GM21381 (cell line): Measurements from ENCODE around the gene BET1L.
"Not testable (repeated sequence)": the region's sequence is repeated elsewhere in the genome, so short reads cannot be mapped to it uniquely, and the experiment has no call there.

Experiments
- ATAC-seq: cut with Tn5 transposase; IDR thresholded peaks from one replicate; pipeline ENCODE4 v1.9.1; 2021; ENCODE audit warnings: mild to moderate bottlenecking, moderate library complexity; ENCODE audit not compliant: unreplicated experiment

The BET1L gene

DNA sequence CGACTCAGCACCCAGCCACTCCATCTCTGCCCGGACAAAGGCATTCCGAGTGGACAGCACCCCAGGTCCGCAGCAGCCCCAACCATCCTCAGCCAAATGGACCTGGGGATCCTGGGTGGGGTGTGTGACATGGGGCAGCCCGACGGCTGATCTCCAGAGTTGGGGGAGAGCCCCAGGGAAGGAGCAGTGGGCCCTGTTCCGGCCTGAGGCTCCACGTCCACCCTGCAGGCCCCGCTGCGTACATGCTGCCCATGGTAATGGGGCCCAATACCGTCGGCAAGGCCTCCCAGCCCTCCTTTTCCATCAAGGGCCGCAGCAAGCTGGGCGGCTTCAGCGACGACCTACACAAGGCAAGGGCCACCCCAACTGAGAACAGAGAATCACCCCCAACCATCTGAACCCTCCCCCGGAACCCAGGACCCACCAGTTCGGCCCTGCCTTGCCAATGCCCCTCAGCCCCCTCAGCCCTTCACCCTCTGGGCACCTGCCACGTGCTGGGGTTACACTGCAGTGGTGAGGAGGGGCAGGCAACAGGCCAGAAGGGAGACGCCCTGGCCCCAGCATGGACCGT, 8.9 kb downstream of the BET1L start:
- ATAC-seq: no peak

DNA sequence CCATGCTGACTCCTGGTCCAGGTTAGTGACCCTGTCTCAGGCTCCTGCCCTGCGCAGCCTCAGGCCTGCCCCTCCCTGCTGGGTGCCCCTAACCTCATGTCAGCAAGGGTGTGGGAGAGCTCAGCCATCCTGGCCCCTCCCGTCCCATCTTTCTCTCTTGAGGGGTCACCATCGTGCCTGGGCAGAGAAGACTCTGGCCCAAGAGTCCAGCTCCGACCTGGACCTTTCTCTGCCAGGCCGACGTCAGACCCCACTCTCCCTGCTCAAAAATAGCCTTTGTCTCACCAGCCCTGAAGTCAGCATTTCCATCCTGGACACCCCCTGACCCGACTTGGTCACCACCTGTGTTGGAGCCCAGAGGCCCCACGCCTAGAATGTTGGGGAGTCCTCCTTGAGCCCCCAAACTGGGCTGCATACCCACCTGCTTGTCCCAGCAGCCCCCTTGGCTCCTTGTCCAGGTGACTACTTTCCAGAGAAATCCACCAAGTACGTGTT, 9.4 kb downstream of the BET1L start:
- ATAC-seq: no peak

DNA sequence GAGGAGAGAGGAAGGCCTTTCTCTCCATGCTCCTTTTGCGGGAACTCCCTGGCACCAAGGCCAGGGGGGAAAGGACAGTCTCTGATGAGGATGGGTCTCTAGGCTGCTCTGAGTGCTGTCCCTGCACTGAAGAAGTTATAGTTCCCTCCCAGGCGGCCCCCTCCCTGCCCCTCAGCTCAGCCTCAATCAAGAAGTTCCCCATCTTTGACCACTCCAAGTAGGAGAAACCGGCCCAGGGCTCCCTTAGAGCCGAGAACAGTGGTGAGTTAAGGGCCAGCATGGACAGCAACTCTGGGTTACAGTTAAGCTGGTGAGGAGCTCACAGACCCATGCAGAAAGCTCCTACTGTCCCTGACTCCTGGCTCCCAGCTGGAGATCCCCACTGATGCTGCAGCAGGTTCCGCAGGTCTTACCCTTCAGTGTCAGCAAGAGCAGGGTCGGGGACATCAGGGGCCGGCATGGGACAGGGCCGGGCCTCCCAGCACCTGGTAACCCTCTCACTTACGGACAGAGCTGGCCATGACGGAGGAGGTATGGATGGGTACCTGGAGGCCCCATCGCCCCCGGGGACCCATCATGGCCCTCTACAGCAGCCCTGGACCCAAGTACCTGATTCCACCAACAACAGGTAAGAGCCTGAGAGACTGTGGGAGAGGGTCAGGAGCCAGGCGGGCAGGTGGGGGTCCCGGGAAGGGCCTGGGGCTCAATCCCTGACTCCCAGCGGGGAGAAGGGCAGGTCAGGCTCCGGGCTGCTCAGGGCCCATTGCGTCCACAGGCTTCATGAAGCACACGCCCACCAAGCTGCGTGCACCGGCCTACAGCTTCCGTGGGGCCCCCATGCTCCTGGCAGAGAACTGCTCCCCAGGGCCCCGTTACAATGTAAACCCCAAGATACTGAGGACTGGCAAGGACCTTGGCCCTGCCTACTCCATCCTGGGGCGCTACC, 10.1 kb downstream of the BET1L start:
- no peak for ATAC-seq

DNA sequence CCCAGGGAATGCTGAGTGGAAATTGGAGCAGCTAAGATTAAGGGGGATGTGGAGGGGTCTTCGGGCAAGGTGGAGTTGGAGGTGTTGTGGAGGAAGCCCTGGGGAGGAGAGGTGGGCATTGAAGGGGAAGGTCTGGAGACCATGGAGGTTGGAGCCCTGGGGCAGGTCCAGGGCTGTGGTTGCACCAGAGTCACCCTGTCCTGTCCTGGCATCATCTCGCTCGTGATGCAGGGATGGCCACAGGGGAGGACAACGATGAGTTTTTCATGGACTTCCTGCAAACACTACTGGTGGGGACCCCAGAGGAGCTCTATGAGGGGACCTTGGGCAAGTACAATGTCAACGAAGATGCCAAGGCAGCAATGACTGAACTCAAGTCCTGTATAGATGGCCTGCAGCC, 13.7 kb downstream of the BET1L start:
- ATAC-seq: not testable (repeated sequence)

DNA sequence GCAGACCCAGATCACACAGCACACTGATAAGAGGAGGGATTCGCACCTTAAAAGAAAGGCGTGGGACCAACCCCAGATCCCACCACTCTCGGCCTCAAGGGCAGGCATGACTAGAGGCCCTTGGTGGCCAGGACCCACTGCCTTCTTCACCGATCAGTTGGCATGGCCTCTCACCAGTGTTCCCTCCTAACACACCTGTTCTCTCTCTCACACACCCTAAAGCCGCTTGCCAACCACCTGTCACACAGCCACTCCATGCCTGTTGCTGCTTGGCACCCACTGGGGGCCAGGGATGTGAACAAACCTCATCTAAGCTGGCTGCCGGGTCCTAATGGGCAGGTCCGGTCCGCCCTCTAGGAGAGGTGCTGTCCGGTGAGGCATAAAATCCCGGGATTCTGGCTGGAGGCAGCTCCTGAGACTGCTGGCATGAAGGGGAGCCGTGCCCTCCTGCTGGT, 14.5 kb downstream of the BET1L start, which contains the start of gene SCGB1C1:
SCGB1C1 (plus strand) TSS at position 405 of the 455 bp plus-strand sequence; CDS start at position 427, 22 bp downstream.
- not testable (repeated sequence) for ATAC-seq

DNA sequence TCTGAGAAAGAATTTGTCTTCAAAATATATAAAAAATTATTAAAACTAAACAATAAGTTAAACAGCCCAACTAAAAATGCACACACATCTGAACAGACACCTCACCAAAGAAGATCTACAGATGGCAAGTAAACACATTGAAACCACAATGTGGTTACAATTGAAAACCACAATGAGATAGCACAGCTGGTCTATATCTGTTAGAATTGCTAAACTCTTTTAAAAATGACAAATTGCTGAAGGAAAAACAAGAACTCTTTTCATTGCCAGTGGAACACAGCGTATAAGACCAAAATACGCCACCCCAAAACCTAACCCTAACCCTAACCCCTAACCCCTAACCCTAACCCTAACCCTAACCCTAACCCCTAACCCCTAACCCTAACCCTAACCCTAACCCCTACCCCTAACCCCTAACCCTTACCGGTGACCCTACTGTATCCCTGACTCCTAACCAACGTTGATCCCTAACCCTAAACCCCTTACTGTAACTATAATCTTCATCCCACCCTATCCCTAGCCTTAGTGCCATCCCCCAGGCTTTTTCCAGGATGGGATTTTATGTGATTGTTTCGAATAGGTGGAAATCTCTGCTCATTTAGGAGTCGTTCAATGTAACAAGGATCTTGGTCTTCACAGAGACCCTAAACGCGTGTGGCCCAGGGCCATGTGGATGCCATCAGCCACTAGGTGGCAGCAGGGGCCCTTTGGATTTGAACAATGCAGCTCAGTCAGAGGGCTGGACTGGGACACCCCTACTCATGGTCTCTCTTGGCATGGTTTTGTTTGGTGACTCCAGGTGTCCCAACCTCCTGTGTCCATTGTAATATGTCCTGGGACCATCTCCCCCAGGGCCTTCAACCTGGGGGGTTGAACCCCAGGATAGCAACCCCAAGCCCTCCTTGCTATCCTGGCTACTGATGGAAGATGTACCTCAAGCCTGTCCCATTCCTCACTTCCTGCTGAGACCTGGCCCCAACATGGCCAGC, 15.4 kb downstream of the BET1L start:
- ATAC-seq: not testable (repeated sequence)

DNA sequence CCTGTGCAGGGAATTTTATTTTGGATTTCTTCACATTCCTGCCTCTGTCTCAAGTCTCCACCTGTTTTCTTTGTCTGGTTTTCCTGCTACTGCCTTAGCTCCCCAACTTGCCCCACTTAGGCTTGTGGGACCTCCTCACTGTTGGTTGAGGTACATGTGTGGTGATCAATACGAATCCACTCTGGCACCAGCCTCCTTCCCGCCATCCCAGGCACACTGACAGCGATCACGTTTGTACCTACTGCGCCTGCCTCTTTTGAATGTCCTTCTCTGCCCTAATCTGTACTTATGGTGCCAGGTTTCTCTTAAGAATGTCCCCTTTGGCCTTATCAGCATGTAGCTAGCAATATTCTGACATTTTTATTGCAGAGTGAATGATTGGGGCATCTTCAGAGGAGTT, 16.7 kb downstream of the BET1L start:
- not testable (repeated sequence) for ATAC-seq

DNA sequence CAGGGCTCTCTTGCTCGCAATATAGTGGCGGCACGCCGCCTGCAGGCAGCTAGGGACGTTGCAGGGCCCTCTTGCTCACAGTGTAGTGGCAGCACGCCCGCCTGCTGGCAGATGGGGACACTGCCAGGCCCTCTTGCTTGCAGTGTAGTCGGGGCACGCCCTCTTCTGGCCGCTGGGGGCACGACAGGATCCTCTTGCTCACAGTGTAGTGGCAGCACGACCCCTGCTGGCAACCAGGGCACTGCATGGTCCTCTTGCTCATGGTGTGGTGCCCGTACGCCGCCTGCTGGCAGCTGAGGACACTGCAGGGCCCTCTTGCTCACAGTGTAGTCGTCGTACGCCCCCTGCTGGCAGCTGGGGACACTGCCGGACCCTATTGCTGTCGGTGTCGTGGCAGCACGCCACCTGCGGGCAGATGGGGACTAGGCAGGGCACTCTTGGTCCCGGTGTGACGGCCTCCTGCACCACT, 17.3 kb downstream of the BET1L start:
- ATAC-seq: peak; percentile 87

DNA sequence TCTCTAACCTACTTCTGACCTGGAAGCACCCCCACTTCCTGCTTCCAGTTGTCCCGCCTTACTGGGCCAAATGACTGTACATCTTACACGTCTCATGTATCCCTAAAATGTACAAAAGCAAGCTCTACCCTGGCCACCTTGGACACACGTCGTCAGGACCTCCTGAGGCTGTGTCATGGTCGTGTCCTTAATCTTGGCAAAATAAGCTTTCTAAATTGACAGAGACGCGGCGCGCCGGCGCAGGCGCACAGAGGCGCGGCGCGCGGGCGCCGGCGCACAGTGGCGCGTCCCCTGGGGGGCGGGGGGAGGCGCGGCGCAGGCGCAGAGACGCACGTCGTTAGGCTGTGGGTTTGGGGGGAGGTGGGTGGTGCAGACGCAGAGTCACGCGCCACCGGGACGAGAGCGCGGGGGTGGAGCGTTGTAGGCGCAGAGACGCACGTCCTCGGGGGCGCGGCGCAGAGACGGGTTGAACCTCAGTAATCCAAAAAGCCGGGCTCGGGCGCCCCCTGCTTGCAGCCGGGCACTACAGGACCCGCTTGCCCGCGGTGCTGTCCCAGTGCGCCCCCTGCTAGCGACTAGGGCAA, 17.9 kb downstream of the BET1L start:
- peak; percentile 6 for ATAC-seq

DNA sequence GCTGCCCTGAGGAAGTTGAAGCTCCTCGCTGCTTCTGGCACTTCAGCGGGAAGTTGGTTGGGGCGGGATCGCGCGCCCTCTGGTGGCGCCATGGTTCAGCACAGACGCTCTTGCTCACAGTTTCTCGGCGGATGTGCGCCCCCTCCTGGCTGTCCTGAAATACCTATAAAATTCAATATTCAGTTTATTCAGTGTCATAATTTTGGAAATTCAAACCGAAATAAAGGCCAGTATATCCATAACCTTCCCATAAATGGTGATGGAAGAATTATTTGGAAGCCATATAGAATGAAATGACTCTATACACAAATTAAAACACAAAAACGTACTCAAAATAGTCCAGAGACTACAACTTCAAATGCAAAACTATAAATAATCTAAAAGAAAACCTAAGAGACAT, 27.0 kb downstream of the BET1L start:
- not testable (repeated sequence) for ATAC-seq
